Occipital lobe (tissue), 2 donors: ENCODE results near the gene CPO. TPM values are rescaled to one million over a fixed set of nuclear protein-coding genes. Genes with fewer than 3 reads are reported as not detected.
"Not testable (repeated sequence)": the region's sequence is repeated elsewhere in the genome, so short reads cannot be mapped to it uniquely, and the experiment has no call there.

Source experiments
- DNase-seq: peaks from one replicate; lab custom pipeline; 2025; lab: John Stamatoyannopoulos, UW
- total RNA-seq: library from RNA; depleted of rRNA; stranded (reverse); fragments of >200 nt; gene quantifications from one replicate; pipeline ENCODE4 v1.2.3, GENCODE V29; 2014

Gene CPO, protein sequence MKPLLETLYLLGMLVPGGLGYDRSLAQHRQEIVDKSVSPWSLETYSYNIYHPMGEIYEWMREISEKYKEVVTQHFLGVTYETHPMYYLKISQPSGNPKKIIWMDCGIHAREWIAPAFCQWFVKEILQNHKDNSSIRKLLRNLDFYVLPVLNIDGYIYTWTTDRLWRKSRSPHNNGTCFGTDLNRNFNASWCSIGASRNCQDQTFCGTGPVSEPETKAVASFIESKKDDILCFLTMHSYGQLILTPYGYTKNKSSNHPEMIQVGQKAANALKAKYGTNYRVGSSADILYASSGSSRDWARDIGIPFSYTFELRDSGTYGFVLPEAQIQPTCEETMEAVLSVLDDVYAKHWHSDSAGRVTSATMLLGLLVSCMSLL
- total RNA-seq: not detected

DNA sequence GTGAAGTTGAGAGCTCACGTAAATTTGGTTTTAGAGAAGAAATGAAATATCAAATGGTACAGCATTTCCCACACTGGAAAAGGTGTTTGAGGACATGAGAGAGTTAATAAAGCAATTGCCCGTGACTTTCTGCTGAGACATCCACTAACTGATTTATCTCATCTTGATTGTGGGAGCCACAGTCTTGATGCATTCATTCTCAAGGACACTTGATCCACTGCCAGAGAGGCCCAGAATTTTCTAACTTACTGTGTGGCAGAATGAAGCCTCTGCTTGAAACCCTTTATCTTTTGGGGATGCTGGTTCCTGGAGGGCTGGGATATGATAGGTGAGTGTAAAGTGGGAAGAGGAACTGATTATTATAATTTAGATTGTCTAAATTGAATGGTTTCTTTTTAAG is at the start of gene CPO:
Gene CPO, plus strand, starts transcription at position 179 of the 400 bp plus-strand sequence. Its CDS starts 82 bp downstream, at position 261.
- DNase-seq: no peak

GRCh38 chr2:206890179-206890578 is 49.1 kb upstream of the CPO start:
- no peak for DNase-seq

DNA sequence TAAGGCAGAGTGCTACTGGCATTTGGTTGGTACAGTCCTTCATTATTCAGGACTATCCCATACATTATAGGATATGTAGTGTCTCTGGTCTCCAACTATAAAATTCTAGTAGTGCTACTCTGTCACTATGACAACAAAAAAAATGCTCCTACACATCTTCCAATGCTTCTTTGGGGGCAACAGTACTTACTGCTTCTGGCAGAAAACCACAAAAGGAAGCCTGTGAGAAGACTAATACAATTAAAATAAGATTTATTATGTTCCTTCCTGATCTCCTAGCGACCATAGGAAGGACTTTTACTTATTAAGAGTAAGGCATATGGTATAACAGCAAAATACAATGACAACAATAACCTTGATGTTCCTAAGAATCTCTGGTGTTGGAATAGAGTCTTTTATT is 48.4 kb upstream of the CPO start:
- no peak for DNase-seq

DNA sequence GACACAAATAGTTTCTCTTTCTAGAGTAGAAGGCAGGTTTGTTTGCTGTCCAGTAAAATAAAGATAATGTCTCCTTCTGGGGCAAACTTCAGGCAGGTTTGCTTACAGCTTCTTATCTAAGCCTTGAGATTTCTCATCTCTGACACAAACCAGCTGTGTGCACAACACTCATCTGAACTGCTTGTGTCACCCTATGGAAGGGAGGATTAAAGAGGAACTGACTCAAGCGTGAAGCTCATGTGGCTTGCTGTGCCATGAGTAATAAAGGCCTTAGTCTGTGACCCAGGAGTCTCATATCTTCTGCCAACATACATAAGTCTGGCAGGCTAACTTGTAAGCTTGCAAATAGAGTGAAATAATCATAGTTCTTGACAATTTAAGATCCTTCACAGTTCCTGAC is 24.2 kb upstream of the CPO start:
- no peak for DNase-seq

- DNase-seq: no peak
These were observed 21.1 kb upstream of the CPO start for GRCh38 chr2:206918263-206918662.

DNA sequence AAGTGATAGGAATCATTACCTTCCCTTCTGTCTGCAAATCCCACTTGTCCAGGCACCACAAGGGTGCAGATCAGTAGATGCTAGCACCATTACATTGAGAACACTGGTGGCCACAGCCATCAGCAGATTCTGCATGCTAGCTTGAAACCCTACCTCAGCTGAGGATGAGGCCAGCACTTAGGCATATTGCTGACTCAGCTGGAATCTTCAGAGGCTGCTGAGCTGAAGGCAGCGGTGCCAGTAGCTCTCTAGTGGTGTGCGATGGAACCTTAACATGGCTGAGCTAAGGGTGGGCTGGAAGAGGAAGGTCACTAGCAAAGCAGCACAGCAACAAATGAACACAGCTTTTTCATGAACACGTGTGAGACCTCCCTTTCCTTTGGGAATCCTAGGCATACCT is 19.0 kb upstream of the CPO start:
- no peak for DNase-seq

DNA sequence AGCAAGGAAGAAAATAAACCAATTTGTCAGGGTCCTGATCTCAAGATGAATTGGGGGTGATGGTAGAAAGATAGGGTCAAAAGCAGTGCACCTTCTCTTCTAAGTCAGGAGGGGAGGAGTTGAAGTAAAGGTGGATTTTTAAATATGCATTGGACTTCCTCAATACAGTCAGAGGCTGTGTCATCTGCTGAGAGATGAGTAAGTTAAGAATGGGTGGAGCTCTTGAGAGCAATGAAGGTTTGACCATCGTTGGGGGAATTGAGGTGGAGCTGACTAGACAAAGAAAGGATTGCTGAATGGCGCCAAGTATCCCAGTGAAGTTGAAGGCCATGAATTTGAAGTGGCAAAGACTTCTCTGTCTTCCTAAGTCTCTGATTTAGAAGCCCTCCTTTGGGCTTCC is 18.4 kb upstream of the CPO start:
- DNase-seq: no peak

DNA sequence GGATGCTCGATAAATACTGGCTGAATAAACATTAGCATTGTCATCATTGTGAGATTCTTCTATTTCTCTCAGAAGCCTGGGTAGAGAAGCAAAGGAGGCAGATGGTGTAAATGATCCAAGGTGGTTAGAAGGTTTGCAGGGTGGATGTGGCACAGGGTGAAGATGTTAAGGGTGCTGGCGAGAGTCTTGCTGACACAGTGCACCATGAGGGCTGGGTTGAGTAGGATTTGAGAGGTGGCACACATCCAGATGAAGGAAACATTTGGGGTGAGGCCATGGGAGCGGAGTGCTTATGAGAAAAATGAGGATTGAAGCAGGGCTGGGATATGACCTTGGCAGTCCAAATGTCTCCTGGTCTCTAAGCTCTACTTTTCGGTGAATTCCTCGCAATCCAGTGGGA is 17.8 kb upstream of the CPO start:
- no peak for DNase-seq

- no peak for DNase-seq
These were observed 3.1 kb upstream of the CPO start for GRCh38 chr2:206935991-206936842.

- no peak for DNase-seq
These were observed 2.5 kb upstream of the CPO start for GRCh38 chr2:206936843-206937230.

GRCh38 chr2:206937555-206937954 is 1.8 kb upstream of the CPO start:
- DNase-seq: no peak

GRCh38 chr2:206940546-206940945 is 1.2 kb downstream of the CPO start:
- no peak for DNase-seq

- no peak for DNase-seq
These were observed 3.5 kb downstream of the CPO start for GRCh38 chr2:206942592-206943478.

- DNase-seq: not testable (repeated sequence)
These were observed 14.1 kb downstream of the CPO start for GRCh38 chr2:206953404-206953803.

GRCh38 chr2:206955253-206955652 is 15.9 kb downstream of the CPO start:
- DNase-seq: no peak

GRCh38 chr2:206958261-206958660 is 18.9 kb downstream of the CPO start:
- DNase-seq: no peak

DNA sequence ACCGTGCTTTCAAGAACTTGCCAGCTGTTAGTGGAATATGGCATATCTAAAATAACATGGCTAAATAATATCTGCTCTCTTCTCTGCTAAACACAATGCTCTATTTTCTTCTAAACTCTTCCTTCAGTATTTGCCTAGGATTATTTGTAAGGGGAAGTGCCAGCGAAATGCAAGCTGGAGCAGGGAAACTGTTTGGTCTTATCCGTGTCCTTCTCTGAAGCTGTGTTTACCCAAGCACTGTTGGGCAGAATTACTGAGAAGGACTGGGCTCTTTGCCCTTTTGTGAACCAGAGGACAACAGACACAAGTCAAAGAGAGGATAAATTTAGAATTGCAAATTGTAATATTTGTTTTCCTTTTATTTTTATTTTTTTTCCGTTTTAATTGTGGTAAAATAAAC is 23.6 kb downstream of the CPO start:
- DNase-seq: no peak

- DNase-seq: no peak
These were observed 29.1 kb downstream of the CPO start for GRCh38 chr2:206968134-206969086.

DNA sequence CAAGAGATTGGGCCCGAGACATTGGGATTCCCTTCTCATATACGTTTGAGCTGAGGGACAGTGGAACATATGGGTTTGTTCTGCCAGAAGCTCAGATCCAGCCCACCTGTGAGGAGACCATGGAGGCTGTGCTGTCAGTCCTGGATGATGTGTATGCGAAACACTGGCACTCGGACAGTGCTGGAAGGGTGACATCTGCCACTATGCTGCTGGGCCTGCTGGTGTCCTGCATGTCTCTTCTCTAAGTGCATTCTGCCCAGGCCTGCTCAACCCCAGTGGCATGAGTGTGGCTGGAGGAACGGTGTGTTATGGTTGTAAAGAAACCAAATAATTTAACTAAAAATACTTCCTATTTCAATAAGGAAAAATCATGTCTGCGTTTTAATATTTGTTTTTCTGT is 29.9 kb downstream of the CPO start:
- DNase-seq: no peak

DNA sequence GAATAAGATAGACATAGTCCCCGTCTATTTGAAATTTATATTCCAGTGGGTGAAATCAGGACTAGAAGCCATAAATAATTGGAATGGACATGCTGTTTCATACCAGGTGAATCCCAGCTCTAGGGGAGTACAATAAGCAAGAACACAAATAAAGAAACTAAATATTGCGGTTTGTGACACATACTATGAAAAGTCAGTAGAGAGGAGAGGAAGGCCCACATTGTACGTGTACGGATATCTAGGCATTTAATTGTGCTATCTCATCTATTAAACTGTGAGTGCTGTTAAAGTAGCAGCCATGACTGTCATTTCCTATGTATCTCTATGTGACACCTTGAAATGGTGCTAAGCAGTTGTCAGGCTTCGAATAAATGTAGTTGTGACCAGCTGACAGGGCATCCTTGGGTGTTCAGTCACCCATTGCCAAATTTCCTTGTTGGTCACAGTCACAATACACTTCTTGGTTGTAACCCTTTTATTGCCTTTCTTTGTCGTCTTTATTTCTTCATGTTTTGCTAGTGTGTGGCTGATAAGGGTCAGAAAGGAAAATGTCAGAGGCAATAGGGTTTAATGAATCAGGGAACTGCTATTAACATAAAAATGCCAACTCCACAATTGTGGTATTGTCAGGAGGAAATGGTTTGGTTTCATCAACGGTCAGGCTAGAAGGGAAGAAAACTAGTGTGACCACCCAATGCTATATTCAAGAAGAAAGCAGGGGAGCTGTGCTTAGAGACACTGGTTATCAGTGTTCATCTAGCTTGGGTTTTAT is 31.5 kb downstream of the CPO start:
- no peak for DNase-seq
